NB4 (cell line): ENCODE measurements around the gene LRMDA.

Experiments used
- DNase-seq: peaks from one replicate; pipeline ENCODE4 v3.0.0; 2010; ENCODE audit warnings: low read depth
- H3K4me3 ChIP-seq: one replicate; pipeline ENCODE4 v1.5.1; 2011; ENCODE audit warnings: mild to moderate bottlenecking, low read depth, low read length, moderate library complexity
- CTCF ChIP-seq: IDR thresholded peaks from one replicate; pipeline ENCODE4 v1.5.1; 2012; ENCODE audit warnings: low read depth, low read length
- MAX ChIP-seq: IDR thresholded peaks from 2 replicates; pipeline ENCODE4 v1.6.1; 2011; ENCODE audit warnings: low read depth, low read length
- MYC ChIP-seq: IDR thresholded peaks from 2 replicates; pipeline ENCODE4 v1.6.1; 2011; ENCODE audit warnings: low read depth, low read length
- POLR2A ChIP-seq: IDR thresholded peaks from 2 replicates; pipeline ENCODE4 v1.6.1; 2011; ENCODE audit warnings: mild to moderate bottlenecking; ENCODE audit not compliant: insufficient read length; ENCODE audit errors: extremely low read depth

Gene LRMDA

GRCh38 chr10:76393875-76394706 lies 962.7 kb downstream of the LRMDA start:
- DNase-seq, result no peak
- H3K4me3 ChIP-seq, result no peak overlapping the region
- TF ChIP-seq CTCF, result no peak
- TF ChIP-seq POLR2A, result no peak
- no peak for TF ChIP-seq MYC
- no peak for TF ChIP-seq MAX

- TF ChIP-seq POLR2A, result no peak
- no peak for TF ChIP-seq CTCF
- no peak for TF ChIP-seq MAX
- TF ChIP-seq MYC, result no peak
- DNase-seq, result no peak
Measured at GRCh38 chr10:76394707-76395042, 963.3 kb downstream of the LRMDA start.

GRCh38 chr10:76395251-76395650 lies 963.8 kb downstream of the LRMDA start:
- no peak for DNase-seq
- TF ChIP-seq CTCF, result no peak
- no peak for TF ChIP-seq MYC
- TF ChIP-seq POLR2A, result no peak
- TF ChIP-seq MAX, result no peak
- no peak overlapping the region for H3K4me3 ChIP-seq

More at GRCh38 chr10:76394707-76395042, 963.3 kb downstream of the LRMDA start:
- no peak overlapping the region for H3K4me3 ChIP-seq

DNA sequence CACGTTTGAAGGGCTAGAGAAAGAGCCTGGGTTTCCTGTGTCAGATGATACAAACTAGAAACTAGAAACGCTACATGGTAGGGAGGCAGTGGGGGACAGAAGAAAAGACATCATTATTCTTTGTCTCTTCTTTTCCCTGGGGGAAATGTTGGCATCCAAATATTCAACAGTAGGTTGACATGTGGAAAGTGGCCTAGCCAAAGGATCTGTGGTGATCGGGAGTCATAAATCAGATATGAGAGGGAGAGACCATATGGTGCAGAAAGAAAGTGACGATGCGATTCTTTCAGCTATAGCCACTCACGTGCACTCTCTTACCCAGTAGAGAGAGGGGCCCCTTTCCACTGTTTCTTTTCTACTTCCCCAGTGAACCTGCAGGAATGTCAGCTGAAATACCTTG lies 964.7 kb downstream of the LRMDA start:
- no peak overlapping the region for H3K4me3 ChIP-seq
- no peak for DNase-seq
- no peak for TF ChIP-seq CTCF
- TF ChIP-seq POLR2A, result no peak
- no peak for TF ChIP-seq MAX
- TF ChIP-seq MYC, result no peak

DNA sequence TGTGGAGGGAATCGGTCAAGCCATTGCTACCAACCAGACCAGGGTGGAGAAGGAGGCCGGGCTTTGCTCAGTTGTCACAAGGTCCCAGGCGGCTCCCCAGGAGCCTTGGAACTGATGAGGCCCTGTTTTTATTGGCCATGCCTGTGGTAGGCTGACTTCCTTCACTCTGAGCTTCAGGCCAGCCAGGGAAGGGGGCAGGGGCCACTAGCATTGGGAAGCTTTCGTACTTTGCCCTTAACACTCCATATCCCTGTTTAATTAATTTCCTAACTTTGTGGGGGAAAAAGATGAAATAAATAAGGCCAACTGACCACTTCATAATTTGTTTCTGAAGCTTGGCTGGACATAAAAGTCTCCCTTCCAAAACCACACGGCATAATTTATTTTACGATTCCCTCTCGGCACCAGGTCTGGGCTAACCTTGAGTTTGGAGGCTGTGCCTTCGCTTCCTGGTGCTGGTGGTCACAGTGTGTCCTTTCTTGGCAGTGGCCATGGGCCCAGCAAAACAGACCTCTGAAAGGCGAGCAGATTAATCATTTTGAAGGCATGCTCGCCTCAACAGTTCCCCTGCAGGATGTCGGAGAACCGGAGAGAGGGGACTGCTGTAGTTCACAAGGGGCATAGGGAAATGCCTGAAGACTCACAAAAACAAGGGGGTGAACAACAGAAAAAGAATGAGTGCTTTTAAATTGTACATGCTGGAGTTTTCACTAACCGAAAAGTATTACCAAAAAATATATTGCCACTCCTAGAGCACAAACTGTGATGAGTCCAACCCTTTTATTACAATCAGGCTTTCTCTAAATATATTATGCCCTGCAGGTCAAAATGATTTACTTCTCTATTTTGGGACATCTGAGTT lies 966.0 kb downstream of the LRMDA start:
- TF ChIP-seq MAX, result no peak
- no peak for TF ChIP-seq MYC
- no peak for DNase-seq
- H3K4me3 ChIP-seq, result no peak overlapping the region

GRCh38 chr10:76398043-76398710 lies 966.8 kb downstream of the LRMDA start:
- TF ChIP-seq CTCF, result no peak
- TF ChIP-seq MYC, result no peak
- no peak overlapping the region for H3K4me3 ChIP-seq
- no peak for DNase-seq
